PC-3 (cell line): ENCODE measurements around the gene TAF11L8. TPM values are rescaled to one million over a fixed set of nuclear protein-coding genes. Genes with fewer than 3 reads are reported as not detected.
"Not testable (repeated sequence)": the region's sequence is repeated elsewhere in the genome, so short reads cannot be mapped to it uniquely, and the experiment has no call there.

Source experiments
- ATAC-seq: fragments of 200-7000 bp; cut with Tn5 transposase; 2 replicates; pipeline ENCODE4 v1.9.1; 2020; ENCODE audit warnings: mild to moderate bottlenecking, moderate library complexity
- BruUV-seq: library from RNA; stranded (reverse); fragments of 400-500 nt; replicated peaks from 2 replicates; lab custom pipeline; 2021; lab: Mats Ljungman, UMichigan
- CTCF ChIA-PET: fragments of 300-600 bp; sonication (Branson Sonifier 250); formaldehyde crosslinking; loops from one replicate; lab custom pipeline; 2022; ENCODE audit warnings: antibody characterized with exemption; lab: Charles Lee
- POLR2A ChIA-PET: fragments of 300-600 bp; sonication (Branson Sonifier 250); formaldehyde crosslinking; loops from one replicate; lab custom pipeline; 2022; ENCODE audit warnings: antibody characterized with exemption; ENCODE audit not compliant: unreplicated experiment; lab: Charles Lee
- DNase-seq: peaks from one replicate; pipeline ENCODE4 v3.0.0-alpha.2; 2015
- H2AFZ ChIP-seq: fragments of 300-600 bp; sonication (generic); 2 replicates; pipeline ENCODE4 v1.6.0; 2016; ENCODE audit warnings: antibody characterized with exemption, low read length
- H3F3A ChIP-seq: fragments of 300-600 bp; sonication (generic); one replicate; pipeline ENCODE4 v1.6.0; 2017; ENCODE audit warnings: antibody characterized with exemption, low read length, control low read depth, mild to moderate bottlenecking; ENCODE audit not compliant: unreplicated experiment
- H3K27ac ChIP-seq: fragments of 300-600 bp; sonication (generic); 2 replicates; pipeline ENCODE4 v1.5.1; 2016; ENCODE audit warnings: mild to moderate bottlenecking, low read length
- H3K27me3 ChIP-seq: fragments of 300-600 bp; sonication (generic); 2 replicates; pipeline ENCODE4 v1.6.1; 2016; ENCODE audit warnings: low read length, mixed read lengths
- H3K36me3 ChIP-seq: fragments of 300-600 bp; sonication (generic); 2 replicates; pipeline ENCODE4 v1.6.1; 2016; ENCODE audit warnings: low read depth, mixed run types, low read length, mixed read lengths
- H3K4me1 ChIP-seq: fragments of 300-600 bp; sonication (generic); 2 replicates; pipeline ENCODE4 v1.5.1; 2016; ENCODE audit warnings: low read length; ENCODE audit not compliant: insufficient read depth
- H3K4me2 ChIP-seq: fragments of 300-600 bp; sonication (generic); 2 replicates; pipeline ENCODE4 v1.6.0; 2016; ENCODE audit warnings: low read length
- H3K4me3 ChIP-seq: fragments of 300-600 bp; sonication (generic); 2 replicates; pipeline ENCODE4 v1.5.1; 2016; ENCODE audit warnings: mild to moderate bottlenecking, low read length, mixed read lengths
- H3K79me2 ChIP-seq: fragments of 300-600 bp; sonication (generic); 2 replicates; pipeline ENCODE4 v1.6.1; 2017; ENCODE audit warnings: low read length, mixed read lengths
- H3K9ac ChIP-seq: fragments of 300-600 bp; sonication (generic); 2 replicates; pipeline ENCODE4 v1.6.0; 2016; ENCODE audit warnings: mild to moderate bottlenecking, low read length
- H3K9me2 ChIP-seq: fragments of 300-600 bp; sonication (generic); replicated peaks from 2 replicates; pipeline ENCODE4 v1.6.1; 2016; ENCODE audit warnings: mixed run types, low read length, mixed read lengths
- H3K9me3 ChIP-seq: fragments of 300-600 bp; sonication (generic); 2 replicates; pipeline ENCODE4 v1.6.1; 2016; ENCODE audit warnings: low read length, mixed read lengths
- H4K20me1 ChIP-seq: fragments of 300-600 bp; sonication (generic); 2 replicates; pipeline ENCODE4 v1.6.1; 2016; ENCODE audit warnings: low read length, mixed read lengths
- CTCF ChIP-seq: fragments of 300-600 bp; sonication (generic); conservative IDR thresholded peaks from 2 replicates; pipeline ENCODE4 v1.5.1; 2017; ENCODE audit warnings: antibody characterized with exemption, low read depth, mild to moderate bottlenecking, low read length
- EZH2 ChIP-seq: fragments of 300-600 bp; sonication (generic); IDR thresholded peaks from one replicate; pipeline ENCODE4 v1.6.1; 2017; ENCODE audit warnings: antibody characterized with exemption, mild to moderate bottlenecking, low read length; ENCODE audit not compliant: unreplicated experiment
- EZH2phosphoT487 ChIP-seq: fragments of 300-600 bp; sonication (generic); IDR thresholded peaks from 2 replicates; pipeline ENCODE4 v1.6.1; 2018; ENCODE audit warnings: mild to moderate bottlenecking, antibody characterized with exemption, low read length, borderline replicate concordance
- intact Hi-C: fragments of 100-400 bp; cut with micrococcal nuclease; formaldehyde crosslinking; loops from 2 replicates; pipeline ENCODE4 v1.9.0; 2023
- total RNA-seq: library from RNA; depleted of rRNA; stranded (reverse); fragments of >200 nt; gene quantifications from 2 replicates; pipeline ENCODE4 v1.2.3, GENCODE V29; 2014

Gene TAF11L8
- total RNA-seq, 1 experiment from 2014 or later, result not detected

GRCh38 chr5:17620627-17621026, 29.9 kb upstream of the TAF11L8 start:
- no peaks in the 10 kb centered on the region for H3K9me2 ChIP-seq
- H3K27ac ChIP-seq, result no peak overlapping the region
- POLR2A ChIA-PET, result no interaction called here
- BruUV-seq, result no TSS peak
- H3K9me3 ChIP-seq, result no peaks in the 10 kb centered on the region
- no peak overlapping the region for H3K4me2 ChIP-seq
- TF ChIP-seq EZH2phosphoT487, result no peak
- TF ChIP-seq CTCF, result peak; percentile 55
- peaks cover 14% of the 10 kb centered on the region for H3K4me1 ChIP-seq
- H4K20me1 ChIP-seq, result no peaks in the 10 kb centered on the region
- H3K4me3 ChIP-seq, result no peak overlapping the region
- CTCF ChIA-PET, result no interaction called here
- intact Hi-C loops, result no loop called here
- no peak for DNase-seq
- H3K79me2 ChIP-seq, result no peaks in the 10 kb centered on the region
- no peaks in the 10 kb centered on the region for H3K27me3 ChIP-seq
- H3K36me3 ChIP-seq, result no peaks in the 10 kb centered on the region
- ATAC-seq, result no peak
- no peak overlapping the region for H3K9ac ChIP-seq
- no peaks in the 10 kb centered on the region for H3F3A ChIP-seq
- H2AFZ ChIP-seq, result no peak overlapping the region

GRCh38 chr5:17619354-17619753, 28.6 kb upstream of the TAF11L8 start:
- H3K79me2 ChIP-seq, result no peaks in the 10 kb centered on the region
- H3K9ac ChIP-seq, result no peak overlapping the region
- H3K27me3 ChIP-seq, result no peaks in the 10 kb centered on the region
- no peaks in the 10 kb centered on the region for H3K36me3 ChIP-seq
- H3K27ac ChIP-seq, result no peak overlapping the region
- no peaks in the 10 kb centered on the region for H3F3A ChIP-seq
- no peaks in the 10 kb centered on the region for H4K20me1 ChIP-seq
- TF ChIP-seq EZH2phosphoT487, result no peak
- no peak for TF ChIP-seq CTCF
- TF ChIP-seq EZH2, result no peak
- no peaks in the 10 kb centered on the region for H3K9me2 ChIP-seq
- CTCF ChIA-PET, result no interaction called here
- no peak overlapping the region for H3K4me3 ChIP-seq
- intact Hi-C loops, result no loop called here
- H3K9me3 ChIP-seq, result no peaks in the 10 kb centered on the region
- POLR2A ChIA-PET, result interaction anchor here (0.6 kb wide), 1 partner anchor 200 kb away, joined by 6 read pairs; no protein-coding TSS in a partner anchor
- H2AFZ ChIP-seq, result no peak overlapping the region
- peak; percentile 90 for DNase-seq
- H3K4me1 ChIP-seq, result peaks cover 14% of the 10 kb centered on the region
- no TSS peak for BruUV-seq
- ATAC-seq, result peak; percentile 77
- H3K4me2 ChIP-seq, result no peak overlapping the region

GRCh38 chr5:17614872-17615605, 24.3 kb upstream of the TAF11L8 start:
- no TSS peak for BruUV-seq
- no peaks in the 10 kb centered on the region for H4K20me1 ChIP-seq
- H3K9me3 ChIP-seq, result no peaks in the 10 kb centered on the region
- no peaks in the 10 kb centered on the region for H3K79me2 ChIP-seq
- H2AFZ ChIP-seq, result no peak overlapping the region
- H3K4me2 ChIP-seq, result no peak overlapping the region
- ATAC-seq, result no peak
- TF ChIP-seq EZH2 (no peak), CTCF (no peak), EZH2phosphoT487 (no peak)
- no peaks in the 10 kb centered on the region for H3K27me3 ChIP-seq
- no peaks in the 10 kb centered on the region for H3K36me3 ChIP-seq
- H3K9ac ChIP-seq, result no peak overlapping the region
- no peak for DNase-seq
- H3K27ac ChIP-seq, result no peak overlapping the region
- ChIA-PET POLR2A (no interaction called here), CTCF (no interaction called here)
- intact Hi-C loops, result no loop called here
- H3F3A ChIP-seq, result no peaks in the 10 kb centered on the region
- no peaks in the 10 kb centered on the region for H3K9me2 ChIP-seq
- no peak overlapping the region for H3K4me3 ChIP-seq
- H3K4me1 ChIP-seq, result peaks cover 12% of the 10 kb centered on the region

GRCh38 chr5:17610092-17610491, 19.3 kb upstream of the TAF11L8 start, which contains the start of gene TAF11L12:
TSS of gene TAF11L12 (plus strand) at chr5:17610392.
- CTCF ChIA-PET, H3K27me3 ChIP-seq, H3K36me3 ChIP-seq, BruUV-seq, H3K9ac ChIP-seq, POLR2A ChIA-PET, intact Hi-C loops, H3K4me1 ChIP-seq, ATAC-seq, H3K9me3 ChIP-seq, H3F3A ChIP-seq, H2AFZ ChIP-seq, H3K79me2 ChIP-seq, H3K4me2 ChIP-seq, H3K4me3 ChIP-seq, H3K9me2 ChIP-seq, DNase-seq, H4K20me1 ChIP-seq, H3K27ac ChIP-seq: not testable (repeated sequence)
